Rectal smooth muscle tissue (tissue), 1 donor: Measurements from ENCODE around the gene ASTL.

Experiments used
- H3K27ac ChIP-seq: one replicate; pipeline ENCODE4 v1.7.0; 2013; ENCODE audit warnings: low read depth, low read length, inconsistent platforms
- H3K27me3 ChIP-seq: one replicate; pipeline ENCODE4 v1.7.0; 2013; ENCODE audit warnings: low read length; ENCODE audit not compliant: control insufficient read depth, insufficient read depth
- H3K36me3 ChIP-seq: one replicate; pipeline ENCODE4 v1.7.0; 2013; ENCODE audit warnings: low read length; ENCODE audit not compliant: control insufficient read depth, insufficient read depth
- H3K4me1 ChIP-seq: one replicate; pipeline ENCODE4 v1.7.0; 2013; ENCODE audit warnings: low read length; ENCODE audit not compliant: control insufficient read depth, insufficient read depth
- H3K4me3 ChIP-seq: one replicate; pipeline ENCODE4 v1.7.0; 2013; ENCODE audit warnings: low read length
- H3K9ac ChIP-seq: one replicate; pipeline ENCODE4 v1.7.0; 2013; ENCODE audit warnings: low read length

The ASTL gene

DNA sequence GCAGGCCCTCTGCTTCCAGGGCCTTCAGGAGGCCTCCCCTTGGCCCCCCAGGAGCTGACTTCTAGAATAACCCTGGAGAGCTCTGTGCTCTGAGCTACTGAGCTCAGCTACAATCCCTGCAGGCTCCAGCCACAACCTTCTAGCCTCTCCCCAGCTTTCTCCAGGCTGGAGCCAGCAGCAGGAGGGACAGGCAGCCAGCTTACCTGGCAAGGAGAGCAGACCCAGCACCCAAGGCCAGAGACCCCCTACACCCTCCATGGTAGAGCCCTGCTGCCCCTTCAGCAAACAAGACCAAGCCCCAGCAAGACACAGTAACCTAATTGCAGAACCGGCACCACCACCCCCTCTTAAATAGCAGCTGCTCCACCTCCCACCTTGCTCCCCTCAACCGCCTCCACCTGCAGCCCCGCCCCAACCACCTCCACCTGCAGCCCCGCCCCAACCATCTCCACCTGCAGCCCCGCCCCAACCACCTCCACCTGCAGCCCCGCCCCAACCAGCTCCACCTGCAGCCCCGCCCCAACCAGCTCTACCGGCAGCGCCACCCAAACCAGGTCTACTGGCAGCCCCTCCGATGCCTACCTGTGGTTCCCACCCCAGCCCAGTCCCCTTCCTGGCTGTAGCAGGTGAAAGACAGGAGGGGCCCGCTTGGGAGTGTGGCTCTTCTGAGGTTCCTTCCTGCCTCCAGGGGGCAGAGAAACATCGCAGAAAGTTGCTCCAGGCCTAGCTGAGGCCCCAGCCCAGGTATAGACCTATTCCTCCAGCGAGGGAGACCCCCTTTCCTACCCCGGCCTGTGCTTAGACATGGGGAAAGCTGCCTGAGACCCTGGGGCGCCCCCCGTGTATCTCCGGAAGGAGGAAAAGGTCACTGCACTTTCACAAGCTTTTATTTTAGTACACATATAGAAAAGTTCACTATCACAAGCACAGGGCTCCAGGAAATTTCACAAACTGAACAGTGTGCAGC, at the start of gene ASTL:
Gene ASTL (minus strand): TSS at position 324 of the 967 bp plus-strand sequence. CDS start 66 bp downstream, at position 258.
- no peak within 1 kb of the TSS for H3K27ac ChIP-seq
- H3K4me1 ChIP-seq = no peaks in the 10 kb centered on the region
- no peaks in the 10 kb centered on the region for H3K36me3 ChIP-seq
- H3K9ac ChIP-seq = no peak within 1 kb of the TSS
- H3K4me3 ChIP-seq = no peak within 1 kb of the TSS
- peaks cover 3% of the 10 kb centered on the region for H3K27me3 ChIP-seq

DNA sequence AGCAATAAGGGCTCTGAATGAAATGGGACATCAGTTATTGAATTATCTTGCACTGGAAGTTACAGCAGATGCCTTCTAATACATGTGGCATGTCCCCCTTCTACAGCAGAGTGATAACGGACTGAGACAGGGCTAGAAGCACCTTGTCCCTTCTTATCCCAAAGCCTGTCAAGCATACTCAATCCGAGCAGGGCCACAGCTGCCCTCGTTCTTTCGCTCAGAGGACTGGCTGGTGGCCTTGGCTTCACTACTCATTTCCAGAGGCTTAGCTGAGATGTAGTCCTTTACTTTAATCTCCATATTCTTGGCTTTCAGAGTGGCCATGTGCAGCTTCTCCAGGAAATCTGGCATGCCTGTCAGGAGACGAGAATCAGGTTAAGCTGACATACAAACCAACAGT, 48.3 kb upstream of the ASTL start:
- H3K4me1 ChIP-seq = no peaks in the 10 kb centered on the region
- H3K4me3 ChIP-seq = no peak overlapping the region
- H3K36me3 ChIP-seq = peaks cover 32% of the 10 kb centered on the region
- H3K9ac ChIP-seq = no peak overlapping the region
- no peaks in the 10 kb centered on the region for H3K27me3 ChIP-seq
- no peak overlapping the region for H3K27ac ChIP-seq

DNA sequence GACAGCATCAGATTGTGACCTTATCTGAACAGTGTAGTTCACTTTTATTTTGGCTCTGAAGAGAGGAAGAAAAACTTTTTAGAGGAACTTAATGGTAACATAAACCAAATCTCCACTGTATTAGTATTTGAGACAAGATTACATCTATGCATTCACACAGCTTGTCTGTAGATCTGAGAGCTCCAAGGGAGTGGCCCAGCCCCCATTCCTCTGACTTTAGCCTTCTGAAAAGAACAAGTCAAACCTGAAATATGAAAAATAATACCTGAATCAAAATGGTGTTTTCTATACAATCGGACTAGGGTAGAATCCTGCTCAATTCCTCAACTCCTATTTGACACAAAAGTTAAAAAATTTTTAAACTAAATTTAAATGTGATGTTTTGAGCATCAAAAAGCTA, 47.2 kb upstream of the ASTL start:
- H3K4me1 ChIP-seq = no peaks in the 10 kb centered on the region
- H3K9ac ChIP-seq = no peak overlapping the region
- H3K27me3 ChIP-seq = no peaks in the 10 kb centered on the region
- H3K36me3 ChIP-seq = peaks cover 25% of the 10 kb centered on the region
- H3K27ac ChIP-seq = no peak overlapping the region
- no peak overlapping the region for H3K4me3 ChIP-seq

DNA sequence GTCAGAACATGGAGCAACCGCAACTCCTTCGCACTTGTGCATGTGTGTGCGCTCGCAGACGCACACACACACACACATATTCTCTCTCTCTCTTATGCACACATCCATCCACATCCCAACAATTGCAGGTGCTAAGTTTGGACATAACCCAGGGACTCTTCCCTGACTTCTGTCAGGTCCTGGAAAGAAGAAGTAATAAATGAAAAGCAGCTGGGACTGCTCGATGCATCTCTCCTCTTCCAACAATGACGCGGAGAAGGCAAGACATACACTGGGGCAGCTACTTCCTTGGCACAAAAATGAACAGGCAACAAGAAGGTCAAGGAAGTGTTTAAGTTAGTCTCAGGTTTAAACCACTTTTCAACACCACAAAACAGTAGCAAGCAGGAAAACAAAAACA, 46.7 kb upstream of the ASTL start:
- H3K4me1 ChIP-seq = no peaks in the 10 kb centered on the region
- peaks cover 25% of the 10 kb centered on the region for H3K36me3 ChIP-seq
- H3K9ac ChIP-seq = no peak overlapping the region
- H3K27ac ChIP-seq = no peak overlapping the region
- H3K27me3 ChIP-seq = no peaks in the 10 kb centered on the region
- no peak overlapping the region for H3K4me3 ChIP-seq

DNA sequence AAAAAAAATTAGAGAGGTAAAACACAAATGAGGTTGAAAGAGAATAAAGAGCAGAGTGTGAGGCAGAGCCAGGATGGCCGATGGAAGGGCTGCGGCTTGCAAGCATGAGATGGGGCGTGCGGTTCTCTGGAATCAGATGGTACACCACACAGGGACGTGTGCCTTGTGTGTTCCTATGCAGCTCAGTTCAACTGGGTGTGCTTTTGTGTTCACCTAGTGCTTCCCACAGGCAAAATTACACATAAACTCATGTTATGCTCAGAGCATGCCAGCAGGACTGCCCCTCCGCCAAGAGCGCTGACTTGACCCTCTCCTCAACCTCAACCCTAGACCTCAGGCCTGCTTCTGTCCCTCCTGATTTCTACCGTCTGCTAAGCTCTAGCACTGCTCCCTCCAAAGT, 45.9 kb upstream of the ASTL start:
- Histone ChIP-seq H3K36me3 (peaks cover 25% of the 10 kb centered on the region), H3K27me3 (no peaks in the 10 kb centered on the region), H3K9ac (no peak overlapping the region), H3K4me1 (no peaks in the 10 kb centered on the region), H3K4me3 (no peak overlapping the region), H3K27ac (no peak overlapping the region)

DNA sequence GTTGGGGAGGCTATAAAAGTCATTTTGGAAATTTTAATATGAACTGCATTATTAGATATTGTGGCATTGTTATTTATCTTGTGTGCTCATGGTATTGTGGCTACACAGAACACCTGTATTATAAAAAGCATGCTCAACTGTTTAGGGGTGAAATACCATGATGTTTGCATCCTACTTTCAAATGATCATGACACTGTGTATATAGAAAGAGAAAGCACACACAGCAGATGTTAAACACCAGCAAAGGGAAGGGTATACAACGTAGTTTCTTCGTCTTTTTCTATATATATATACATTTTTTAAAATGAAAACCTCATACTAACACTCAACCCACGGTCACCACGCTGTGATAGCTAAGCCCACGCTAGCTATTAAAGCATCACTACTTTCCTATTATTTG, 43.2 kb upstream of the ASTL start:
- H3K4me1 ChIP-seq = no peaks in the 10 kb centered on the region
- no peak overlapping the region for H3K9ac ChIP-seq
- no peak overlapping the region for H3K27ac ChIP-seq
- H3K27me3 ChIP-seq = no peaks in the 10 kb centered on the region
- H3K4me3 ChIP-seq = no peak overlapping the region
- H3K36me3 ChIP-seq = peaks cover 13% of the 10 kb centered on the region

DNA sequence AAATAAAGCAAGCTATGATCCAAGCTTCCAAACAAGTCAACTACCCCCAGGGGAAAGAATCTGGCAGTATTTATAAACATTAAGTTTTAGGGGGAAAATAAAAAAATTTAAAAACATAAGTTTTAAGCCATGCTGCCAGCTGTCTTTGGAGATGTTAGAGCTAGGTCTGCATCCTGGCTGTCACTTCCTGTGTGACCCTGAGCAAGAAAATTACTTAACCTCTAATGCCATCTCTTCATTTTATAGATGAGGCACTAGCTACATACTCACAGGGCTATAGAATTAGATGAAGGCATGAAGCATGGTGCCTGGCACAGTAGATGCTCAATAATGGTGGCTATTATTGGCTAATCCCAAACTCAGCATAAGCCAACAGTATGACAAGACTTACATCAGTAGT, 42.2 kb upstream of the ASTL start:
- Histone ChIP-seq H3K9ac (no peak overlapping the region), H3K36me3 (peaks cover 8% of the 10 kb centered on the region), H3K4me1 (no peaks in the 10 kb centered on the region), H3K27me3 (no peaks in the 10 kb centered on the region), H3K27ac (no peak overlapping the region), H3K4me3 (no peak overlapping the region)

DNA sequence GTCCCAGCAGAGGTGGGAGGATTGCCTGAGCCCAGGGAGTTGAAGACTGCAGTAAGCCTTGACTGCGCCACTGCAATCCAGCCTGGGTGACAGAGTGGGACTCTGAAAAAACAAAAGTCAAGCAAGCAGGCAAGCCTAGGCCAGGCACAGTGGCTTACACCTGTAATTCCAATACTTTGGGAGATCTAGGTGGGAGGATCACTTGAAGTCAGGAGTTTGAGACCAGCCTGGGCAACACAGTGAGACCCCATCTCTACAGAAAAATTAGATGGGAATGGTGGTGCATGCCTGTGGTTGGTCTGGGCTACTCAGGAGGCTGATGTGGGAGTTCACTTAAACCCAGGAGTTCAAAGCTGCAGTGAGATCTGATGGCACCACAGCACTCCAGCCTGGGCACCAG, 41.7 kb upstream of the ASTL start:
- Histone ChIP-seq H3K4me3 (no peak overlapping the region), H3K36me3 (peaks cover 3% of the 10 kb centered on the region), H3K27me3 (no peaks in the 10 kb centered on the region), H3K4me1 (no peaks in the 10 kb centered on the region), H3K9ac (no peak overlapping the region), H3K27ac (no peak overlapping the region)

DNA sequence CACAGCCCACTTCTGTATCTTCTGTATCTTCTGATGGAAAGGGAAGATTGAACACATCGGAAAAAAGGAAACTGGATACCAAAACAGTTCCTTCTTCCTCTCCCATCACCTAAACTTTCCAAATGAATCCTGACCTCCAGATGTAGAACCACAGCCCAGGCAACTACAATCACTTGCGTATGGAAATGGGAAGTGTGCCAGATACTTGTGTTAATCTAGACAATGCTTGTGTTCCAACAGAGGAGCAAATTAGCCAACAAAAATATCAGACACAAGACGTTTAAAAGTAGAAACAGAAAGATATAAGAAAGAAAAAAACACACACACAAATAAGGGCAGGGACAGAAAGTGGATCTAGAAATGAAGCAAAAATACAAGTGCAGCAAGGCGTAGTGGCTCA, 38.4 kb upstream of the ASTL start:
- no peaks in the 10 kb centered on the region for H3K36me3 ChIP-seq
- H3K27me3 ChIP-seq = no peaks in the 10 kb centered on the region
- no peak overlapping the region for H3K4me3 ChIP-seq
- no peaks in the 10 kb centered on the region for H3K4me1 ChIP-seq
- no peak overlapping the region for H3K27ac ChIP-seq
- no peak overlapping the region for H3K9ac ChIP-seq

DNA sequence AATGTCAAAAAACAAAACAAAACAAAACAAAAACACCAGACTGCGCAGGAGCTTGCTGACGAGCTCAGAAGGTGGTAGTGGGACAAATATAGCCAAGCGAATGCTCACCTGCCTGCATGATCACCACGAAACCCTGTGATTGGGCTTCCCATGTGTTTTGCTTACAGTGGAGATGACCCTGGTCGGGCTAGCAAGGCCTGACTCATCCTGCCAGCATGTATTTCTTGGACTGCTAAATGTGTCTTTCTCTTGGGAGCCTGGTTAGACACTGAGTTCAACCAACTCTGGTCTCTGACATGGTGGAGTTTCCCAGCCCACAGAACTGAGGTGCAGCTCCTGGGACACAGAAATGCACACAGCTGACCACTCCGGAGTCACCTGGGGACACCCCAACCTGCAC, 37.6 kb upstream of the ASTL start:
- no peaks in the 10 kb centered on the region for H3K36me3 ChIP-seq
- H3K9ac ChIP-seq = no peak overlapping the region
- H3K27me3 ChIP-seq = no peaks in the 10 kb centered on the region
- H3K4me1 ChIP-seq = no peaks in the 10 kb centered on the region
- no peak overlapping the region for H3K4me3 ChIP-seq
- H3K27ac ChIP-seq = no peak overlapping the region

DNA sequence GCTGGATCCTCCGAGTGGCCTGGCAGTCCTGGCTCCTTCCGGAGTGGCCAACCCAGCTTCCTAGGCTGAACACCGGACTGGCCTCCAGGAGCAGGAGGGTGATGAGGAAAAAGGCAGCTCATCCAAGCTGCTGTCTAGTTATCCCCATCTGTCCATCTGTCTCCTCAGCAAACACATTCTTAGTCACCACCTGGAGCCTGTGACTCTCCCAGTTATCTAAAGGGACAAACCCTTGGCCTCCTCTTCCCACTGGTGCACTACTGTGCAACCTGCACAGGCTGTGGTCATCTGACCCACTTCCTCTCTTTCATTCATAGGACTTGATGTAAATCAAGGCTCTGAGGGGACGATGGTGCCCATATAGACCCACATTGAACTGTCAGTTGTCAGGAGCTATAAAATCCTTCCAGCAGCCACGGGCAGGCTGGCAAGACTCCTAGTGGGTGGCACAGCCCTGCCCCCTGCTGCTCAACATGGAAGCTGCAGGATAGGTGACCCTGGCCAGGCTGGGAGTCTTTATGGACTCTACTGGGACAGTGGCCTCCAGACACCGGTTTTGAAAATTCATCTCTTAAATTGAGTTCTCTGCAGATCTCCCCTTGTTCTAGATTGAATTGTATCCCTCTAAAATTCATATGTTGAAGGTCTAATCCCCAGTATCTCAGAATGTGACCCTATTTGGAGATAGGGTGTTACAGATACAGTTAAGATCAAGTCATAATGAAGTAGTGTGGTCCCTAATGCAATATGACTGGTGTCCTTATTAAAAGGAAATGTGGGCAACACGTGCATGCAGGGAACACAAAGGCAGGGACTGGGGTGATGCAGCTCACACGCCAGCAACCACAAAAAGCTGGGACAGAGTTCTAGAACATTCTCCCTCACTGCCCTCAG, 36.2 kb upstream of the ASTL start:
- no peak overlapping the region for H3K9ac ChIP-seq
- H3K27me3 ChIP-seq = no peaks in the 10 kb centered on the region
- no peaks in the 10 kb centered on the region for H3K36me3 ChIP-seq
- H3K4me1 ChIP-seq = no peaks in the 10 kb centered on the region
- H3K4me3 ChIP-seq = no peak overlapping the region
- no peak overlapping the region for H3K27ac ChIP-seq

DNA sequence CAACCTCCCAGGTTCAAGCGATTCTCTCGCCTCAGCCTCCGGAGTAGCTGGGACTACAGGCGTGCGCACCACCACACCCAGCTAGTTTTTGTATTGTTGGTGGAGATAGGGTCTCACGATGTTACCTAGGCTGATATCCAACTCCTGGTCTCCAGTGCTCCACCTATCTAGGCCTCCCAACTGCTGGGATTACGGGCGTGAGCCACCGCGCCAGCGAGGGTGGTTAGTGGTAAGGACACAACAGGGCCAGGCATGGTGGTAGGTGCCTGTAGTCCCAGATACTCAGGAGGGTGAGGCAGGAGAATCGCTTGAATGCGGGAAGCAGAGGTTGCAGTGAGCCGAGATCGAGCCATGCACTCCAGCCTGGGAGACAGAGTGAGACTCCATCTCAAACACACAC, 33.5 kb upstream of the ASTL start:
- Histone ChIP-seq H3K4me3 (no peak overlapping the region), H3K27ac (no peak overlapping the region), H3K36me3 (no peaks in the 10 kb centered on the region), H3K4me1 (no peaks in the 10 kb centered on the region), H3K9ac (no peak overlapping the region), H3K27me3 (no peaks in the 10 kb centered on the region)
